Ectodermal cell (in vitro differentiated cells): ENCODE measurements around the gene PARVG.
"Not testable (repeated sequence)": the region's sequence is repeated elsewhere in the genome, so short reads cannot be mapped to it uniquely, and the experiment has no call there.

Experiments used
- H3K27ac ChIP-seq: 2 replicates; pipeline ENCODE4 v1.7.0; 2013; ENCODE audit warnings: mild to moderate bottlenecking, low read depth, low read length; ENCODE audit not compliant: insufficient read depth, poor library complexity, severe bottlenecking
- H3K27me3 ChIP-seq: 2 replicates; pipeline ENCODE4 v1.7.0; 2013; ENCODE audit warnings: mild to moderate bottlenecking, low read length; ENCODE audit not compliant: insufficient read depth, control insufficient read depth, poor library complexity, severe bottlenecking
- H3K36me3 ChIP-seq: one replicate; pipeline ENCODE4 v1.7.0; 2013; ENCODE audit warnings: low read length; ENCODE audit not compliant: control insufficient read depth, insufficient read depth
- H3K4me1 ChIP-seq: one replicate; pipeline ENCODE4 v1.7.0; 2013; ENCODE audit warnings: low read length; ENCODE audit not compliant: control insufficient read depth, insufficient read depth
- H3K4me3 ChIP-seq: 2 replicates; pipeline ENCODE4 v1.7.0; 2013; ENCODE audit warnings: low read depth, low read length, control low read depth; ENCODE audit not compliant: insufficient read depth
- H3K9me3 ChIP-seq: 2 replicates; pipeline ENCODE4 v1.7.0; 2013; ENCODE audit warnings: mild to moderate bottlenecking, low read length, moderate library complexity; ENCODE audit not compliant: control insufficient read depth
- WGBS, 2 experiments: methylation state at CpG; one replicate each; pipeline ENCODE4 v1.1.7; 2013; ENCODE audit warnings: missing lambda C conversion rate in 2 of 2; 5-methylcytosine and 5-hydroxymethylcytosine counted together

Gene PARVG

GRCh38 chr22:44234372-44234771 lies 53.6 kb downstream of the PARVG start:
- not testable (repeated sequence) for H3K36me3 ChIP-seq, H3K27me3 ChIP-seq, H3K9me3 ChIP-seq, H3K4me1 ChIP-seq, H3K27ac ChIP-seq, H3K4me3 ChIP-seq
- 91% methylated on average over 12 of the region's 12 CpGs for WGBS, 2 experiments

- H3K27me3 ChIP-seq, result no peaks in the 10 kb centered on the region
- no peak overlapping the region for H3K27ac ChIP-seq
- H3K4me1 ChIP-seq, result no peaks in the 10 kb centered on the region
- no peaks in the 10 kb centered on the region for H3K36me3 ChIP-seq
- H3K4me3 ChIP-seq, result no peak overlapping the region
- H3K9me3 ChIP-seq, result no peaks in the 10 kb centered on the region
Measured at GRCh38 chr22:44237290-44237689, 56.6 kb downstream of the PARVG start.

- H3K27ac ChIP-seq, H3K9me3 ChIP-seq, H3K27me3 ChIP-seq, H3K4me1 ChIP-seq, H3K4me3 ChIP-seq, H3K36me3 ChIP-seq: not testable (repeated sequence)
- 88 to 94% methylated on average over 3 of the region's 3 CpGs for WGBS, 2 experiments
Measured at GRCh38 chr22:44241121-44241520, 60.4 kb downstream of the PARVG start.

GRCh38 chr22:44242946-44243724 lies 62.4 kb downstream of the PARVG start:
- Histone ChIP-seq H3K27me3 (no peaks in the 10 kb centered on the region), H3K27ac (no peak overlapping the region), H3K4me1 (no peaks in the 10 kb centered on the region), H3K4me3 (no peak overlapping the region), H3K36me3 (no peaks in the 10 kb centered on the region), H3K9me3 (no peaks in the 10 kb centered on the region)
- WGBS, 2 experiments, result 88 to 92% methylated on average over 17 of the region's 17 CpGs

- H3K9me3 ChIP-seq, result no peaks in the 10 kb centered on the region
- H3K36me3 ChIP-seq, result no peaks in the 10 kb centered on the region
- H3K4me3 ChIP-seq, result no peak overlapping the region
- no peak overlapping the region for H3K27ac ChIP-seq
- H3K27me3 ChIP-seq, result no peaks in the 10 kb centered on the region
- WGBS, 2 experiments, result 90 to 95% methylated on average over 8 of the region's 8 CpGs
- H3K4me1 ChIP-seq, result no peaks in the 10 kb centered on the region
Measured at GRCh38 chr22:44243761-44244160, 63.0 kb downstream of the PARVG start.

GRCh38 chr22:44244265-44244822 lies 63.6 kb downstream of the PARVG start:
- 86 to 89% methylated on average over 9 of the region's 9 CpGs for WGBS, 2 experiments
- Histone ChIP-seq H3K27me3 (no peaks in the 10 kb centered on the region), H3K36me3 (no peaks in the 10 kb centered on the region), H3K4me3 (no peak overlapping the region), H3K4me1 (no peaks in the 10 kb centered on the region), H3K9me3 (no peaks in the 10 kb centered on the region), H3K27ac (no peak overlapping the region)

GRCh38 chr22:44245438-44245837 lies 64.7 kb downstream of the PARVG start:
- 93 to 94% methylated on average over 7 of the region's 7 CpGs for WGBS, 2 experiments
- Histone ChIP-seq H3K27me3 (no peaks in the 10 kb centered on the region), H3K27ac (no peak overlapping the region), H3K9me3 (no peaks in the 10 kb centered on the region), H3K4me3 (no peak overlapping the region), H3K4me1 (no peaks in the 10 kb centered on the region), H3K36me3 (no peaks in the 10 kb centered on the region)

GRCh38 chr22:44245867-44246266 lies 65.1 kb downstream of the PARVG start:
- no peak overlapping the region for H3K27ac ChIP-seq
- H3K36me3 ChIP-seq, result no peaks in the 10 kb centered on the region
- H3K4me3 ChIP-seq, result no peak overlapping the region
- H3K27me3 ChIP-seq, result no peaks in the 10 kb centered on the region
- H3K9me3 ChIP-seq, result no peaks in the 10 kb centered on the region
- WGBS, 2 experiments, result 89 to 94% methylated on average over 8 of the region's 8 CpGs
- no peaks in the 10 kb centered on the region for H3K4me1 ChIP-seq

- Histone ChIP-seq H3K27me3 (no peaks in the 10 kb centered on the region), H3K4me3 (no peak overlapping the region), H3K4me1 (no peaks in the 10 kb centered on the region), H3K9me3 (no peaks in the 10 kb centered on the region), H3K36me3 (no peaks in the 10 kb centered on the region), H3K27ac (no peak overlapping the region)
- WGBS, 2 experiments, result 93 to 97% methylated on average over 6 to 7 of the region's 8 CpGs
Measured at GRCh38 chr22:44246615-44247326, 66.0 kb downstream of the PARVG start.

- H3K4me3 ChIP-seq, result no peak overlapping the region
- H3K27me3 ChIP-seq, result no peaks in the 10 kb centered on the region
- no peaks in the 10 kb centered on the region for H3K9me3 ChIP-seq
- H3K36me3 ChIP-seq, result no peaks in the 10 kb centered on the region
- no peak overlapping the region for H3K27ac ChIP-seq
- 92 to 93% methylated on average over 5 of the region's 5 CpGs for WGBS, 2 experiments
- no peaks in the 10 kb centered on the region for H3K4me1 ChIP-seq
Measured at GRCh38 chr22:44247346-44247745, 66.6 kb downstream of the PARVG start.
